HEK293 (cell line): ENCODE measurements around the gene ATP2A3.

Experiments
- BCL6B ChIP-seq: fragments of 450-650 bp; formaldehyde crosslinking; IDR thresholded peaks from 2 replicates; pipeline ENCODE4 v1.5.1; 2017; ENCODE audit warnings: missing biosample characterization, missing genetic modification characterization
- INSM2 ChIP-seq: fragments of 450-650 bp; formaldehyde crosslinking; IDR thresholded peaks from 2 replicates; pipeline ENCODE4 v1.5.1; 2016; ENCODE audit warnings: missing biosample characterization, missing genetic modification characterization
- MEIS1 ChIP-seq: sonication (generic); formaldehyde crosslinking; IDR thresholded peaks from 2 replicates; pipeline ENCODE4 v1.8.1; 2022; ENCODE audit warnings: missing genetic modification reagents, mild to moderate bottlenecking, borderline replicate concordance
- PRDM1 ChIP-seq: fragments of 450-650 bp; formaldehyde crosslinking; IDR thresholded peaks from 2 replicates; pipeline ENCODE4; 2016; ENCODE audit warnings: missing biosample characterization, missing genetic modification characterization
- PRDM2 ChIP-seq: fragments of 450-650 bp; formaldehyde crosslinking; IDR thresholded peaks from 2 replicates; pipeline ENCODE4 v1.5.1; 2016; ENCODE audit warnings: missing biosample characterization, missing genetic modification characterization, borderline replicate concordance
- ZBTB6 ChIP-seq: fragments of 450-650 bp; formaldehyde crosslinking; IDR thresholded peaks from 2 replicates; pipeline ENCODE4 v1.5.1; 2017; ENCODE audit warnings: missing biosample characterization, missing genetic modification characterization
- ZBTB7A ChIP-seq: fragments of 450-650 bp; formaldehyde crosslinking; IDR thresholded peaks from 2 replicates; pipeline ENCODE4 v1.5.1; 2016; ENCODE audit warnings: low read depth, missing biosample characterization, missing genetic modification characterization
- ZNF501 ChIP-seq: fragments of 450-650 bp; formaldehyde crosslinking; IDR thresholded peaks from 2 replicates; pipeline ENCODE4 v1.5.1; 2016; ENCODE audit warnings: missing biosample characterization, missing genetic modification characterization
- ZNF558 ChIP-seq: fragments of 450-650 bp; formaldehyde crosslinking; IDR thresholded peaks from 2 replicates; pipeline ENCODE4 v1.5.1; 2016; ENCODE audit warnings: missing biosample characterization, missing genetic modification characterization
- TF ChIP-seq, protein P1 (sequence below): fragments of 450-650 bp; formaldehyde crosslinking; IDR thresholded peaks from 2 replicates; pipeline ENCODE4 v1.5.1; 2016; ENCODE audit warnings: missing biosample characterization, missing genetic modification characterization
- TF ChIP-seq, protein P2 (sequence below): fragments of 450-650 bp; formaldehyde crosslinking; optimal IDR thresholded peaks from 2 replicates; pipeline ENCODE3; 2016; ENCODE audit warnings: missing biosample characterization, mild to moderate bottlenecking, missing genetic modification characterization
- TF ChIP-seq, protein P3 (sequence below): sonication (generic); formaldehyde crosslinking; IDR thresholded peaks from 2 replicates; pipeline ENCODE4 v1.8.1; 2022; ENCODE audit warnings: mild to moderate bottlenecking, moderate library complexity, missing genetic modification reagents

GRCh38 chr17:3888343-3889171, 75.7 kb downstream of the ATP2A3 start:
- peak; percentile 91 for TF ChIP-seq INSM2 (tag by site-specific recombination)
- peak; percentile 88; the same call in 1 of the 2 replicates for TF ChIP-seq ZBTB7A (tag by site-specific recombination)
- TF ChIP-seq, protein P1, sequence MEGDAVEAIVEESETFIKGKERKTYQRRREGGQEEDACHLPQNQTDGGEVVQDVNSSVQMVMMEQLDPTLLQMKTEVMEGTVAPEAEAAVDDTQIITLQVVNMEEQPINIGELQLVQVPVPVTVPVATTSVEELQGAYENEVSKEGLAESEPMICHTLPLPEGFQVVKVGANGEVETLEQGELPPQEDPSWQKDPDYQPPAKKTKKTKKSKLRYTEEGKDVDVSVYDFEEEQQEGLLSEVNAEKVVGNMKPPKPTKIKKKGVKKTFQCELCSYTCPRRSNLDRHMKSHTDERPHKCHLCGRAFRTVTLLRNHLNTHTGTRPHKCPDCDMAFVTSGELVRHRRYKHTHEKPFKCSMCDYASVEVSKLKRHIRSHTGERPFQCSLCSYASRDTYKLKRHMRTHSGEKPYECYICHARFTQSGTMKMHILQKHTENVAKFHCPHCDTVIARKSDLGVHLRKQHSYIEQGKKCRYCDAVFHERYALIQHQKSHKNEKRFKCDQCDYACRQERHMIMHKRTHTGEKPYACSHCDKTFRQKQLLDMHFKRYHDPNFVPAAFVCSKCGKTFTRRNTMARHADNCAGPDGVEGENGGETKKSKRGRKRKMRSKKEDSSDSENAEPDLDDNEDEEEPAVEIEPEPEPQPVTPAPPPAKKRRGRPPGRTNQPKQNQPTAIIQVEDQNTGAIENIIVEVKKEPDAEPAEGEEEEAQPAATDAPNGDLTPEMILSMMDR (tag by site-specific recombination): no peak
- TF ChIP-seq, protein P2, sequence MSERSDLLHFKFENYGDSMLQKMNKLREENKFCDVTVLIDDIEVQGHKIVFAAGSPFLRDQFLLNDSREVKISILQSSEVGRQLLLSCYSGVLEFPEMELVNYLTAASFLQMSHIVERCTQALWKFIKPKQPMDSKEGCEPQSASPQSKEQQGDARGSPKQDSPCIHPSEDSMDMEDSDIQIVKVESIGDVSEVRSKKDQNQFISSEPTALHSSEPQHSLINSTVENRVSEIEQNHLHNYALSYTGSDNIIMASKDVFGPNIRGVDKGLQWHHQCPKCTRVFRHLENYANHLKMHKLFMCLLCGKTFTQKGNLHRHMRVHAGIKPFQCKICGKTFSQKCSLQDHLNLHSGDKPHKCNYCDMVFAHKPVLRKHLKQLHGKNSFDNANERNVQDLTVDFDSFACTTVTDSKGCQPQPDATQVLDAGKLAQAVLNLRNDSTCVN (tag by site-specific recombination): peak; percentile 94
- TF ChIP-seq ZNF558 (tag by site-specific recombination): no peak
- no peak for TF ChIP-seq PRDM1
- no peak; the same call in 1 of the 2 replicates for TF ChIP-seq ZBTB6
- TF ChIP-seq, protein P3, sequence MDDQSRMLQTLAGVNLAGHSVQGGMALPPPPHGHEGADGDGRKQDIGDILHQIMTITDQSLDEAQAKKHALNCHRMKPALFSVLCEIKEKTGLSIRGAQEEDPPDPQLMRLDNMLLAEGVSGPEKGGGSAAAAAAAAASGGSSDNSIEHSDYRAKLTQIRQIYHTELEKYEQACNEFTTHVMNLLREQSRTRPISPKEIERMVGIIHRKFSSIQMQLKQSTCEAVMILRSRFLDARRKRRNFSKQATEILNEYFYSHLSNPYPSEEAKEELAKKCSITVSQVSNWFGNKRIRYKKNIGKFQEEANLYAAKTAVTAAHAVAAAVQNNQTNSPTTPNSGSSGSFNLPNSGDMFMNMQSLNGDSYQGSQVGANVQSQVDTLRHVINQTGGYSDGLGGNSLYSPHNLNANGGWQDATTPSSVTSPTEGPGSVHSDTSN (CRISPR knock-in tag): peak; percentile 91; the same call in 1 of the 2 replicates
- no peak for TF ChIP-seq BCL6B (tag by site-specific recombination)
- TF ChIP-seq MEIS1: no peak; the same call in 1 of the 2 replicates
- peak; percentile 89; the same call in 1 of the 2 replicates for TF ChIP-seq ZNF501 (tag by site-specific recombination)
- TF ChIP-seq PRDM2 (tag by site-specific recombination): no peak
